BJ (cell line): ENCODE measurements around the gene DDX19B. TPM values are rescaled to one million over a fixed set of nuclear protein-coding genes. Genes with fewer than 3 reads are reported as not detected.

Experiments used
- CTCF ChIA-PET: fragments of 350-600 bp; formaldehyde crosslinking; extraction: SDS; loops from one replicate; lab custom pipeline; 2021; ENCODE audit warnings: antibody characterized with exemption, inconsistent platforms; lab: Yijun Ruan, JAX
- POLR2A ChIA-PET: fragments of 300-600 bp; sonication (Branson Sonifier 250); formaldehyde crosslinking; extraction: SDS; loops from one replicate; lab custom pipeline; 2021; ENCODE audit warnings: antibody characterized with exemption; lab: Charles Lee
- DNase-seq: peaks from one replicate; pipeline ENCODE4 v3.0.0-alpha.2; 2011; ENCODE audit warnings: low read depth
- H3K27me3 ChIP-seq: 2 replicates; pipeline ENCODE4 v1.6.0; 2011; ENCODE audit warnings: low read length; ENCODE audit not compliant: control insufficient read depth, insufficient read depth
- H3K36me3 ChIP-seq: 2 replicates; pipeline ENCODE4 v1.5.1; 2011; ENCODE audit warnings: low read length; ENCODE audit not compliant: control insufficient read depth, insufficient read depth
- H3K4me3 ChIP-seq: 2 replicates; pipeline ENCODE4 v1.5.1; 2011; ENCODE audit warnings: low read depth, mild to moderate bottlenecking, control low read depth, low read length
- CTCF ChIP-seq: IDR thresholded peaks from 2 replicates; pipeline ENCODE4 v1.5.1; 2011; ENCODE audit warnings: low read depth, mild to moderate bottlenecking, control low read depth, inconsistent platforms, low read length, moderate library complexity; ENCODE audit not compliant: insufficient read depth
- polyA plus RNA-seq: library from polyadenylated mRNA; depleted of rRNA; stranded (reverse); fragments of >200 nt; gene quantifications from 2 replicates; pipeline ENCODE4 v1.2.3, GENCODE V29; 2011

The DDX19B gene
- polyA plus RNA-seq, 1 experiment: 55.9 TPM

GRCh38 chr16:70378869-70379493 is 80.0 kb downstream of the DDX19B start:
- DNase-seq: no peak
- H3K27me3 ChIP-seq: no peaks in the 10 kb centered on the region
- peaks cover 7% of the 10 kb centered on the region for H3K36me3 ChIP-seq
- CTCF ChIA-PET: interaction anchor here (2.4 kb wide), 1 partner anchor 10 kb away, joined by 12 read pairs; no protein-coding TSS in a partner anchor
- no peak for TF ChIP-seq CTCF
- POLR2A ChIA-PET: interaction anchor here (0.6 kb wide), 1 partner anchor 146 kb away, joined by 6 read pairs; no protein-coding TSS in a partner anchor
- H3K4me3 ChIP-seq: no peak overlapping the region

DNA sequence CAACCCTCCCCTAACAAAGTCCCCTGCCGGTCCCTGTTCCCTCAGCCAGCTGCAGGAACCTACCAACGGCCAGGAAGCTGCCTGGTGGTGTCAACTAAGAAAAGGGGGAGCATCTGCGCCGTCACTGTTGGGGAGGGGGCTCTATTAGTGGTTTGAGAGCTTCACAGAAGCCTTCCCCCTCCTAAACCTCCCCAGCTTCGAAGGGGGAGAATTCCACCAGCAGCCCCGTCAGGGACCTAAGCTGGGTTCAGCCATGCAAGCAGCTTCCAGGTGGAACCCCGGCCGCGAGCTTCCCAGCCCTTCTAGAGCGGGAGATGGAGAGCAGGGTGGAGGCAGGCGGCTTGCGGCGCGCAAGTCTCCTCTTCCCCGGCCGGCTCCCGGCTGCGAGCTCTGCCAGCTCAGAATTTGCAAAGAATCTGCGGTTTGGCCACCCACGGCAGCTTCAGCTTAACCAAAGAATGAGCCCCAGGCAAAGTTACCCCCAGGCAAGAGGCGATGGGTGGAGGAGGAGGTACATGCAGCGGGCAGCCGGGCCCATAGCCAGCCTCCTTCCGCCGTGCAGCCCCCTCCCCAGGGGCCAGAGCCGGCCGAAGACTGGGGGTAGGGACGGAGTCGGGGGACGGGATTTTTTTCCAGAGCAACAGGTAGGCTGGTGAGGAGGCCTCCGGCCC is 81.4 kb downstream of the DDX19B start:
- peaks cover 7% of the 10 kb centered on the region for H3K36me3 ChIP-seq
- CTCF ChIA-PET: interaction anchor here (1.1 to 2.4 kb wide), 7 partner anchors 8 to 272 kb away, joined by 3 to 12 read pairs (median 5); partner anchors contain the start of gene ST3GAL2
- H3K4me3 ChIP-seq: peak overlapping the region; percentile 81
- no peak for TF ChIP-seq CTCF
- POLR2A ChIA-PET: interaction anchor here (0.6 kb wide), 1 partner anchor 10 kb away, joined by 3 read pairs; no protein-coding TSS in a partner anchor
- peak; percentile 47 for DNase-seq
- no peaks in the 10 kb centered on the region for H3K27me3 ChIP-seq

- POLR2A ChIA-PET: interaction anchor here (0.5 to 0.7 kb wide), 4 partner anchors 8 to 358 kb away, joined by 3 to 5 read pairs (median 4); no protein-coding TSS in a partner anchor
- TF ChIP-seq CTCF: peak; percentile 52
- peak; percentile 84 for DNase-seq
- peaks cover 9% of the 10 kb centered on the region for H3K36me3 ChIP-seq
- H3K4me3 ChIP-seq: peak overlapping the region; percentile 81
- no peaks in the 10 kb centered on the region for H3K27me3 ChIP-seq
- CTCF ChIA-PET: interaction anchor here (1.0 to 2.4 kb wide), 9 partner anchors 9 to 272 kb away, joined by 3 to 12 read pairs (median 5); partner anchors contain the start of gene ST3GAL2
Measured at GRCh38 chr16:70380919-70381603, 82.1 kb downstream of the DDX19B start.

DNA sequence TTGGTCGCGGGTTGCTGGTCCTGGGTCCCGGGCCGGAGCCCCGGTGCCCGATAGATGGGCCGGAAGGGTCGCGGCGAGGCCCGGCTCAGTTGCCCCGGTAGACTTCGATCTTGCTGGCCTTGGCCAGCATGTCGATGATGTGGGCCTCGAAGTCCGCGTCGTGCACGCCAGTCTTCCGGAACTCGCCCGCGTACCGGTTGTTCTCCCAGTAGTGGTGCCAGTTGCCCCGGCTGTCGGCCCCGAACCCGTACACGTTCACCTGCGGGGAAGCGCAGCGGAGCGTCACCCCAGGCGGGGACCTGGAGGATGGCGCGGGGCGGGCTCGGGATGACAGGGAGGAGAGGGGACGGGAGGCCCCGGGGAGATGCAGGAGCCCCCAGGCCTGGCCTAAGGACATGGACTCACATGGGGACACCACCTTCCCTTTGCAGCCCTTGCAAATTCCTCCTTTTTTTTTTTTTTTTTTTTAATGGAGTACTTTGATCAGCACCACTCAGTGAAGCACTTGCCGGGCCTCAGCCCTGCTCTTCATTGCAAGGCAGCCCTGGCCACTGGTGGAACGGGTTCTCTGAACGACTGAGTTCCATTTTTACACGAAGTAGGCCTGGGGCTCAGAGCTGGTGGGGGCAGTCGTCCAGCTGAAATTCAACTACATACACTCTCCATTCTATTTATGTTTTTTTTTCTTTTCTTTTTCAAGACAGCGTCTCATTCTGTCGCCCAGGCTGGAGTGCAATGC is 82.8 kb downstream of the DDX19B start:
- Histone ChIP-seq H3K4me3 (peak overlapping the region; percentile 81), H3K36me3 (peaks cover 9% of the 10 kb centered on the region), H3K27me3 (no peaks in the 10 kb centered on the region)
- CTCF ChIA-PET: interaction anchor here (1.0 to 2.1 kb wide), 6 partner anchors 10 to 95 kb away, joined by 3 to 9 read pairs (median 4); partner anchors contain the start of gene ST3GAL2
- no peak for DNase-seq
- no peak for TF ChIP-seq CTCF
- POLR2A ChIA-PET: interaction anchor here (0.5 to 0.7 kb wide), 4 partner anchors 9 to 357 kb away, joined by 3 to 5 read pairs (median 4); no protein-coding TSS in a partner anchor
